ENCODE results near the gene TPRG1L.

DNA sequence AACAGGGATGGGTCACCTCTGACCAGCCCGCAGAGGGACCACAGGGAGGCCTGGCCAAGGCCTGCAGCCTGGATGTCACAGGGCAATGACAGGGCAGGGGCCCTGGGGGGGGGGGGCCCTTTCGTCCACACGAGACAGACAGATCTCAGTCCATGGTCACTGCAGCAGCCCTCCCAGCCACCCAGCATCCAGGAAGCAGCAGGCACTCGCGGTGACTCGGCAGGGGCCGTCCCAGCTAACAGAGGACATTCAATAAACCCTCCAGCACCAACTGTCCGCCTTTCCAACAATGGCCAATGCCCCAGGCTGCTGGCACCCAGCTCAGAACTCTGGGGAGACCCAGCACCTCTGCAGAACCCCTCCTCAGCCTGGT lies 46.4 kb upstream of the TPRG1L start:
- TF ChIP-seq, protein P1, sequence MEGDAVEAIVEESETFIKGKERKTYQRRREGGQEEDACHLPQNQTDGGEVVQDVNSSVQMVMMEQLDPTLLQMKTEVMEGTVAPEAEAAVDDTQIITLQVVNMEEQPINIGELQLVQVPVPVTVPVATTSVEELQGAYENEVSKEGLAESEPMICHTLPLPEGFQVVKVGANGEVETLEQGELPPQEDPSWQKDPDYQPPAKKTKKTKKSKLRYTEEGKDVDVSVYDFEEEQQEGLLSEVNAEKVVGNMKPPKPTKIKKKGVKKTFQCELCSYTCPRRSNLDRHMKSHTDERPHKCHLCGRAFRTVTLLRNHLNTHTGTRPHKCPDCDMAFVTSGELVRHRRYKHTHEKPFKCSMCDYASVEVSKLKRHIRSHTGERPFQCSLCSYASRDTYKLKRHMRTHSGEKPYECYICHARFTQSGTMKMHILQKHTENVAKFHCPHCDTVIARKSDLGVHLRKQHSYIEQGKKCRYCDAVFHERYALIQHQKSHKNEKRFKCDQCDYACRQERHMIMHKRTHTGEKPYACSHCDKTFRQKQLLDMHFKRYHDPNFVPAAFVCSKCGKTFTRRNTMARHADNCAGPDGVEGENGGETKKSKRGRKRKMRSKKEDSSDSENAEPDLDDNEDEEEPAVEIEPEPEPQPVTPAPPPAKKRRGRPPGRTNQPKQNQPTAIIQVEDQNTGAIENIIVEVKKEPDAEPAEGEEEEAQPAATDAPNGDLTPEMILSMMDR (IDR thresholded peaks at IDR 0.05): no peak
- TF ChIP-seq POLR2A (IDR thresholded peaks at IDR 0.05; ENCODE audit: low read depth) (no peak), POLR2AphosphoS5 (IDR thresholded peaks at IDR 0.05) (no peak)

Measured in esophagus muscularis mucosa (tissue), 3 donors.